ENCODE results near the gene QRFP. TPM values are rescaled to one million over a fixed set of nuclear protein-coding genes. Genes with fewer than 3 reads are reported as not detected.

Gene QRFP
- total and polyA plus RNA-seq, 4 donors, result 0.05 TPM; not detected in 3

DNA sequence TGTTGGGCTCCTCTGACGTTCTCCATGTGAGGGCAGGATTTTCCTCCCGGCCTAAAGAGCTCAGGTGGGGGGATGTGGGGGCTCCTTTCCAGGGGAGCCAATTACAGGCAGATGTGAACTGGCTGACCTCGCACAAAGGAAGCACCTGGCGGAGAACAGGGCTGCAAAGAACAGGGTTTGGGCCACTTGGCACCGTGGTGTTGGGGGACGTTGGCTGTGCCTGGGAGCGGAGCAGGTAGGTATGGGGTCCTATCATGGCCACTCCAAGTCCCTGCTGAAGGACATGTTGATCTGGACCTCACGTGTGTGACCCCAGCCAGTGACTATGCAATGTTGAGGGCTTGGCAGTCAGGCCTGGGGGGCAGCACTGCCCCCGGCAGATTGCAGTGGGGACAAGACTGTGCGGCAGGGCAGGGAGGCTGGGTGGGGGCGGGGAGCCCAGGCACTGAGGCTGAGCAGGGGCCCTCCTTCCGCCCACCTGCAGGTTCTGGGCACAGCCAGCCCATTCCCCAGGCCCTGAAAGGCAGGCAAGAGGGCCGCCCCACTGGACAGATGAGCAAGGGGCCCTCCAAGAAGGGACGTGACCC is 23.0 kb upstream of the QRFP start:
- H3K27me3 ChIP-seq (ENCODE audit: control insufficient read depth in 4 of 4, insufficient read depth in 4 of 4, low read length in 3 of 4), result peaks cover 0 to 3% (median 0%) of the 10 kb centered on the region in 4 donors
- H3K4me3 ChIP-seq (ENCODE audit: low read depth in 1 of 3, low read length in 3 of 3), result no peak overlapping the region
- H3K4me1 ChIP-seq (ENCODE audit: control insufficient read depth in 4 of 4, insufficient read depth in 4 of 4, low read length in 3 of 4), result no peaks in the 10 kb centered on the region
- no peak for DNase-seq (ENCODE audit: low spot score)
- no peaks in the 10 kb centered on the region for H3K36me3 ChIP-seq (ENCODE audit: control insufficient read depth in 4 of 4, insufficient read depth in 3 of 4, low read depth in 1 of 4, low read length in 3 of 4)
- no peaks in the 10 kb centered on the region for H3K9me3 ChIP-seq (ENCODE audit: control insufficient read depth in 4 of 4, low read length in 3 of 4)
- no peak overlapping the region for H3K27ac ChIP-seq (ENCODE audit: low read depth in 1 of 2, low read length in 2 of 2)
- no peak overlapping the region for H3K9ac ChIP-seq (ENCODE audit: low read depth in 1 of 2, low read length in 2 of 2)
- 77% methylated on average over 14 of the region's 14 CpGs for WGBS
- TF ChIP-seq SP1 (IDR thresholded peaks at IDR 0.05) (no peak), HNF4A (conservative IDR thresholded peaks at IDR 0.05) (no peak), YY1 (IDR thresholded peaks at IDR 0.05) (no peak), RAD21 (IDR thresholded peaks at IDR 0.05) (no peak), FOXA1 (IDR thresholded peaks at IDR 0.05) (no peak), HNF4G (IDR thresholded peaks at IDR 0.05) (no peak), TAF1 (conservative IDR thresholded peaks at IDR 0.05) (no peak), REST (IDR thresholded peaks at IDR 0.05) (no peak), MAX (IDR thresholded peaks at IDR 0.05) (no peak), EGR1 (IDR thresholded peaks at IDR 0.05; ENCODE audit: low read depth in 2 of 2) (no peak), ZBTB33 (IDR thresholded peaks at IDR 0.05) (no peak), RXRA (IDR thresholded peaks at IDR 0.05) (no peak)
- TF ChIP-seq, protein P1, sequence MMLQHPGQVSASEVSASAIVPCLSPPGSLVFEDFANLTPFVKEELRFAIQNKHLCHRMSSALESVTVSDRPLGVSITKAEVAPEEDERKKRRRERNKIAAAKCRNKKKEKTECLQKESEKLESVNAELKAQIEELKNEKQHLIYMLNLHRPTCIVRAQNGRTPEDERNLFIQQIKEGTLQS (IDR thresholded peaks at IDR 0.05), result no peak
- TF ChIP-seq, protein P2, sequence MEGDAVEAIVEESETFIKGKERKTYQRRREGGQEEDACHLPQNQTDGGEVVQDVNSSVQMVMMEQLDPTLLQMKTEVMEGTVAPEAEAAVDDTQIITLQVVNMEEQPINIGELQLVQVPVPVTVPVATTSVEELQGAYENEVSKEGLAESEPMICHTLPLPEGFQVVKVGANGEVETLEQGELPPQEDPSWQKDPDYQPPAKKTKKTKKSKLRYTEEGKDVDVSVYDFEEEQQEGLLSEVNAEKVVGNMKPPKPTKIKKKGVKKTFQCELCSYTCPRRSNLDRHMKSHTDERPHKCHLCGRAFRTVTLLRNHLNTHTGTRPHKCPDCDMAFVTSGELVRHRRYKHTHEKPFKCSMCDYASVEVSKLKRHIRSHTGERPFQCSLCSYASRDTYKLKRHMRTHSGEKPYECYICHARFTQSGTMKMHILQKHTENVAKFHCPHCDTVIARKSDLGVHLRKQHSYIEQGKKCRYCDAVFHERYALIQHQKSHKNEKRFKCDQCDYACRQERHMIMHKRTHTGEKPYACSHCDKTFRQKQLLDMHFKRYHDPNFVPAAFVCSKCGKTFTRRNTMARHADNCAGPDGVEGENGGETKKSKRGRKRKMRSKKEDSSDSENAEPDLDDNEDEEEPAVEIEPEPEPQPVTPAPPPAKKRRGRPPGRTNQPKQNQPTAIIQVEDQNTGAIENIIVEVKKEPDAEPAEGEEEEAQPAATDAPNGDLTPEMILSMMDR (IDR thresholded peaks at IDR 0.05; ENCODE audit: low read depth, low read length, missing input control), result no peak

Measured in liver (tissue), 9 donors.